Fibroblast of skin of left quadriceps (primary cell): ENCODE measurements around the gene BRINP3.

Experiments used
- DNase-seq, 2 experiments: peaks; one replicate each; pipeline ENCODE4 v3.0.0-alpha.2; 2013; ENCODE audit warnings: low read depth in 2 of 2

Gene BRINP3

GRCh38 chr1:190452272-190452848 lies 25.3 kb downstream of the BRINP3 start:
- no peak for DNase-seq

DNA sequence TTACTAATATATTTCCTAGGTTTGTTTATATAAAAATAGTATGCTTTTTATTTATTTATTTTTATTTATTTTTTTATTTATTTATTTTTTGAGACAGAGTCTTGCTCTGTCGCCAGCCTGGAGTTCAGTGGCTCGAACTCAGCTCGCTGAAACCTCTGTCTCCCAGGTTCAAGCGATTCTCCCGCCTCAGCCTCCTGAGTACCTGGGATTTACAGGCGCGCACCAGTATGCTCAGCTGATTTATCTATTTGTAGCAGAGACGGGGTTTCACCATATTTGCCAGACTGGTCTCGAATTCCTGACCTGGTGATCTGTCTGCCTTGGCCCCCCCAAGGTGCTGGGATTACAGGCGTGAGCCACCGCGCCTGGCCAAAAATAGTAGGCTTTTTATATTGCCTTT lies 33.2 kb downstream of the BRINP3 start:
- no peak for DNase-seq

DNA sequence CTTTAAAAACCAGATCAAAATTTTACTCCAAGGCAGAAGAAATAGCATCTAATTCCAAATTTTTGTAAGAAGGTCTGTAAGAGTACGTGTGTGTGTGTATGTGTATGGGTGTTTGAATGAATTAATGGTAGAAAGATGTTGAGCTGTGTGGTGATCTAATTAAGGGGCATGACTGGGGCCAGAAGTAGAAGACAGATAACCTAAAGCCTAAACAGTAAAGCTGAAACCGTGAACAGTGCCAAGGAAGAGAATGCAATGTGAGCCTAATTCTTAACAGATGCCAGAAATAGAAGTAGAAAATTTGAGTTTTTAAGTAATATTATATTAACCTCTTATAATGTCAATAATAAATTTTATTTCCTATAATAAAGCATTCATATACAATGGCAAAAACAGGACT lies 38.2 kb downstream of the BRINP3 start:
- no peak for DNase-seq

GRCh38 chr1:190436615-190437014 lies 41.0 kb downstream of the BRINP3 start:
- DNase-seq = peak; percentile 29 to 32

GRCh38 chr1:190429932-190430331 lies 47.7 kb downstream of the BRINP3 start:
- no peak for DNase-seq

DNA sequence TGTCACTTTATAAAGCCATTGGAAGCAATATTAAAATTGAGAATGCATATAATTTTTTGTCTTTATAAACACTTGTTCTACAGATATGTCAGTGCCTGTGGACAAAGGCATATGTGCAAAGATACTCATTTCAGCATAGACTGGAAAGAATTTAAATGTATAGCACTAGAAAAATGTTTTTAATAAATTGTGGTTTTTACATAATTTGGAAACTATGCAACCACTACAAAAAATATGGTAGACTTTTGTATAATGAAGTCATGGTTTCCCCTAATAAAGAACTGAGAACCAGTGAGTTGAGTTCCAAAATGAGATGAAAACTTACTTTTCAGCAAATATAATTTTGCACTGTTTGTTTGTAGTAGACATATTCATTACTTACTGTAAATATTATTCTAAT lies 48.5 kb downstream of the BRINP3 start:
- peak in 1 of 2 experiments; percentile 20 for DNase-seq

DNA sequence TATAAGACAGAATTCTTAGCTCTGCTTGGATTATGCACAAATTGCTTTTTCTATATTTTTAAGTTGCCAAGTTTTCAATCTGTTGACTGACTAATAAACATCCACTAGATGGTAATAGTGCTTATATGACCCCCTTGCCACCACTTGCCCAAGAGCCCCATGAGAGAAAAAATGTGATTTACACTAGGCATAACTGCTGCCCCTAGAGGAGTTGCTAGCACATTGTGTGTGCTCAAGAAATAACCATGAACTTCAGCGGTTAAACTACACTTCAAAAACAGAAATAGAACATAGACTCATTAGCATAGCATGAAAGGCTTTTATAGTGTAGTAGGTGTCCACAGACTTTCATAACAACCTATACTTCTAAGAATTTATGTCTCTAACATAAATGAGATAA lies 61.4 kb downstream of the BRINP3 start:
- DNase-seq = no peak

DNA sequence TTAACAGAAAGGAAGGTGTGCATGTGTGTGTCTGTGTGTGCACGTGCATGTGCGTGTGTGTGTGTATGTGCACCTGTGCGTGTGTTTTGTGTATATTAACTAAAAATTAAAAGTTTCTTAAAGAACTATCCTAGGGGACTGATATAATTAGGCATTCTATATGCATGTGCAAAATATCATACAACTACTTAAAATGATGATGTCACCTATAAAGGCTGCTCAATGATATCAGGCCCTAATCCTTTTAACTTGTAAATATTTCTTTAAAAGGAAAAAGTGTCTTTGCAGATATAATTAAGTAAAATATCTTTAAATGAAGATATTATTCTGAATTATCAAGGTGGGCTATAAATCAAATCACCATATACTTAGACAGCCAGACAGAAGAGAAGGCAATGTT lies 64.5 kb downstream of the BRINP3 start:
- no peak for DNase-seq

DNA sequence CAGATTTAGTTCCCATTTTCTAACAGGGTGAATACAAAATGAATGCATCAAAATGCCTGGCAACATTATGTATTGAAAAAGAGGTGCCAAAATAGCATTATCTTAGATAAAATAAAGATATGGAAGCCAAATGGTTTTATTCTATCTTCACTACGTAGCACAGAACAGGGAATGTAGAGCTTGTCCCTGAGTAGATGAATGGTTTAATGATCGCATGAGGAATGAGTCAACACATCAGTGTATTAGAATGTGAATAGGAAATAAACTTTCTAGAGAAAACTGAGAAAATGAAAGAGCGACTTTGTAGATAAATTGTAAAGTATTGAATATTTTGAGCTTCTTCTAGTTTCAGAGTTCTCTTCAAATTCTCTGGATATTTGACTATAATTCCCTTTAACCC lies 74.3 kb downstream of the BRINP3 start:
- no peak for DNase-seq

DNA sequence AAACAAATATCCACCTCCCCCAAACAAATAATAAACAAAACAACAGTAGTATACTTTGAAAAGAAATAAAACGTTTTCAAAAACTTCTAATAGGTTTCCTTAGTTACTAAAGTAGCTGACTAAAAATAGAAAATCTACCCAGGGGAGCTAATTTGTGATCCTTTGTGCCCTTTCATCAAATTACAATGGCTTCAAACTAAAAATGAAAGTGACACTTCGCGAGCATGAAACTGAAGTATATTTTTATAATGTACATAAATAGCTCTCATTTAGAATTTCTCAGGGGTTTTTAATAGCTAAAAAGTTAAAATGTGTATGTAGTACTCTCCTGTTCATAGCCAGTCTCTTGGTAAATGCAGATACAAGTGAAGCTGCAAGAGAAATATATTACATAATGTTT lies 78.4 kb downstream of the BRINP3 start:
- no peak for DNase-seq

- DNase-seq = no peak
Observed at GRCh38 chr1:190391582-190391981, 86.1 kb downstream of the BRINP3 start.

DNA sequence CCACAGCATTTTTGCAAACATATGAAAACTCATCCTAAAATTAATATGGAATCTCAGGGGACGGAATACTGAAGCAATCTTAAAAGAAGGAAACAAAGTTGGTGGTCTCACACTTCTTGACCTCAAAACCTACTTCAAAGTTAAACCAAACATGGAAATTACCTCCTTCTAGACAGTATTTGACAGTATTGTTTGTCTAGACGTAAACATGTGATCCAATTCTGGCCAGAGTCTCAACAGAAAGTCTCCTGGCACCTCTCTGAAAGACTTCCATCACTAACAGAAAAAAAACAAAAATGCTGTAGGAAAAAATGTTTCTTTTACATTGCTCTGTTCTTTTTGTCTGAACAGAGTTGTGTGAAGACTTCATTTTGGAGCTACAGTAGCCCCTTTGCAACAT lies 99.7 kb downstream of the BRINP3 start:
- DNase-seq = no peak

DNA sequence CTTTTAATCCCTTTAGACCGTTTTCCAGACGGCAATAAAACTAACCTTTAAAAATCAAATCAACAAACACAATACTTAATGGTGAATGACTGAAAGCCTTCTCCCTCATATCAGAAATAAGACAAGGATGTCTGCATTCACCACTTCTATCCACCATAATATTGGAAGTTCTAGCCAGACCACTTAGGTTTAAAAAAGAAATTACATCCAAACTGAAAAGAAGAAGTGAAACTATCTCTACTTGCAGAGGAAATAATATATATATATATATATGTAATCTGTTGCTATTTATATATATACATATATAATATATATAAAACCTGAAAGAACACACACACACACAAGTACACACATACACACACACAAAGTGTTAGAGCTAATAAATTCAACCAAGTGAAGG lies 100.4 kb downstream of the BRINP3 start:
- no peak for DNase-seq

- no peak for DNase-seq
Observed at GRCh38 chr1:190376044-190376443, 101.6 kb downstream of the BRINP3 start.

DNA sequence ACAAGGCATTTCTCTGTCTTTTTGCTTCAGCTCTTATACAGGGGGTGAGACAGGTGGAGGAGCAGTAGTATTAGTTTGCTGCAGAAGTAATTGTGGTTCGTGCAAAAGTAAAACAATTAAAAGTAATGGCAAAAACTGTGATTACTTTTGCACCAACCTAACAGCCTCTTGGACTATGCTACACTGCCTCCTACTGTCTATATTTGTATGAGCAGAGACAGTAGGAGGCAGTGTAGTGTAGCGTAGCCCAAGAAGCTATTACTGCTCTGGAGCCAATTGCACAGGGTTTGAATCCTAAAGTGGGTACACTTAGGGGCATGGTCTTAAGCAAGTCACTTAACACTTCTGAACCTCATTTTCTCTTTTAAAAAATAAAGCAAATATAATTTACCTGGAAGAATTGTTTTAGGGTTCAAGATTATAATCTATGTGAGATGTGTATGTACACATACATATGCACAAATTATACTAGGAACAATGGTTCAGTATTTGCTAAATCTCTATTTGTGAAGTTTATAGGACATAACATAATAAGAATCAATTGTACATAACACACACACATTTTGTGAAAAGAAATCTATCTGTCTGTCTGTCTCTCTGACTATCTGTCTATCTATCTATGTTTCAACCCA lies 103.8 kb downstream of the BRINP3 start:
- DNase-seq = no peak

DNA sequence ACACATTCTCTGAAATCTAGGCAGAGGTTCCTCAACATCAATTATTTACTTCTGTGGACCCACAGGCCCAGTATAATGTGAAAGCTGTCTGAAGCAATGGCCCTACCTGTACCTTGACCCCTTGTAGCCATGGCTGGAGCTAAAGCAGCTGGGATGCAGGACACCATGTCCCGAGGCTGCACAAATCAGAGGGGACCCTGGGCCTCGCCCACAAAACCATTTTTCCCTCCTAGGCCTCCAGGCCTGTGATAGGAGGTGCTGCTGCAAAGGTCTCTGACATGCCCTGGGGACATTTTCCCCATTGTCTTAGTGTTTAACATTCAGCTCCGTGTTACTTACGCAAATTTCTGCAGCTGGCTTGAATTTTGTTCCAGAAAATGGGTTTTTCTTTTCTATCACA lies 110.5 kb downstream of the BRINP3 start:
- no peak for DNase-seq

DNA sequence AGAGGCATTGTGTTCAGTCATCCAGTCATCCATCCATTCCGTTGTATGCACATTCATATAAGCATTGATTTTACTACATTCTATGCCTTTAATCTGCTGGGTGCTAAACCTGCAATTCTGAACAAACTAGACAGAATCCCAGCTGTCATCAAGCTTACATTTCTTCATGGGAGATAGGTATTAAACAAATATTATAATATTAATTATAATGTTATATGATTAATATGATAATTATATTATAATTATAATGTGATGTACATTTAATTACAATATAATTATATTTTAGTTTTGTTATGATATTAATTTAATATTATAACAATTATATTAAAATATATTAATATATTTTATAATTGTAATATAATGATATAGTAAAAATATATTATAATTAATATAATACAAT lies 112.4 kb downstream of the BRINP3 start:
- DNase-seq = no peak

DNA sequence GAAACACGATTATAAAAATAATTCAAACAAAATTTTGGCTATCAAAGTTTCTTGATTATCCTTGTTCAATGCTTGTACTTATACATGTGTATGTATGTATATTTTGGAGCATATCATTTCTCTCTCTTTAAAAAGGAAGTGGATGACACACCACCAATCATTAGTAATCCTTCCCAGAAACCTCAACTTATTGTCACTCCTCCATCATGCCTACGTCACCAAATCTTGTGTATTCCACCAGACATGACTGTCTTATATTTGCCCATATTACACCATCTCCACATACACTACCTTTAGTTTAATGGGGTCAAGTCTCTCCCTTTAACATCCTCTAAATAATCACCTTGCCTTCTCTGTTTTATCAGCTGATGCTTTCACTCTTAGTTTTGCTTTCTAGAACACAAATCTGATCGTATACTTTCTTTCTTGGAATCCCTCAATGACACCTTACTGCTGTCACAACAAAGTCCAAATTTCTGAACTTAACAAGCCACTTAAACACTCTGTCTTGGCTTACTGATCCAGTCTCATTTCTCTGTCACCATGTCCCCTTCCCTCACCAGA lies 124.0 kb downstream of the BRINP3 start:
- DNase-seq = no peak

DNA sequence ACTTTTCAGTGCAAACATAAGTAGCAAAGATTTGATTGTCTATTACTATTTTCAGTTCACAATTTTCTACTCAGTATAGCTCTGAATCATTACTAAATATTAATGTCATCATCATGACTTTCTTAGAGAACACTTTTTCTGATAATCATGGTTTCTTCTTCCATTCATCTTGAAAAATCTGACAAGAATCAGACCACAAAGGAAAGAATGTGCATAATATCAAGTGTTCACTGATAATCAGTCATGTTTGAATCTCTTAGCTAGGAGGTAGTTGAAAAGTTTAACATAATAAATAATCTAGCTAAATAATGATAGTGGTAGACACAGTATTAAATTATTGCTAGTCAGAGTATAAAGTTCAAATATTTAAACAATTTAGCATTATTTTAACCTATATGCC lies 133.2 kb downstream of the BRINP3 start:
- DNase-seq = no peak

- DNase-seq = no peak
Observed at GRCh38 chr1:190338829-190339228, 138.8 kb downstream of the BRINP3 start.

DNA sequence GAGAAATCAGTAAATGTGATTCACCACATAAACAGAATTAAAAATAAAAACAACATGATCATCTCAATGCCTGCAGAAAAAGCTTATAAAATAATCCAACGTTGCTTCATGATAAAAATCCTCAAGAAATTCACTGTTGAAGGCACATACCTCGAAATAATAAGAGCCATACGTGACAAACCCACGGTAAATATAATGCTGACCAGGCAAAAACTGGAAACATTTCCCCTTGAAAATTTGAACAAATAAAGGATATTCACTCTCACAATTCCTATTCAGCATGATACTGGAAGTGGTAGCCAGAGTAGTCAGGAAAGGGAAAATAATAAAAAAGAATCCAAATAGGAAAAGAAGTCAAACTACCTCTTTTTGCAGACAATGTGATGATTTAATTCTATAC lies 148.8 kb downstream of the BRINP3 start:
- no peak for DNase-seq

DNA sequence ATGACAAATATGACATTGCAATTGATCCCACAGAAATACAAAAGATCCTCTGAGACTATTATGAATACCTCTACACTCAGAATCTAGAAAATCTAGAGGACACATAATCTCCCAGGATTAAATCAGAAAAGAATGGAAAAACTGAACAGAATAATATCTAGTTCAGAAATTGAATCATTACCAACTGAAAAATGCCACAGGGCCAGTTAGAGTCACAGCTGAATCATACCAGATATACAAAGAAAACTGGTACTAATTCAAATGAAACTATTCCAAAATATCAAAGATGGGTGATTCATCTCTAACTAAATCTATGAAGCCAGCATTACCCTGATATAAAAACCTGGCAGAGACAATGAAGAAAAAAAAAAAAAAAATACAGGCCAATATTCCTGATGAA lies 149.3 kb downstream of the BRINP3 start:
- DNase-seq = no peak

DNA sequence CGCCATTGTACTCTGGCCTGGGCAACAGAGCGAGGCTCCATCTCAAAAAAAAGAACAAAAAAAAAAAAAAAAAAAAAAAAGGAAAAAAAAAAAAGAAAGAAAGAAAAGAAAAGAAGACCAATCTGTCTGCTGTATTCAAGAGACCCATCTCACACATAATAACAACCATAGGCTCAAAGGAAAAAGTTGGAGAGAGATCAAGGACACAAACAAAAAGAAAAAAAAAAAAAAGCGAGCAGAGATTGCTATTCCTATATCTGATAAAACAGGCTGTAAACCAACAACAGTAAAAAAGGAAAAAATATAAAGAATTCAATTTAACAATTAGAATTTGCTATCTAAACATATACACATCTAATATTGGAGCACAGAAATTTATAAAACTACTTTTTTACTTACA lies 150.4 kb downstream of the BRINP3 start:
- DNase-seq = no peak

GRCh38 chr1:190323530-190323929 lies 154.1 kb downstream of the BRINP3 start:
- no peak for DNase-seq
